GM12892 (cell line): ENCODE results near the gene ZC3H15.

ENCODE experiments used
- POLR2A ChIP-seq: IDR thresholded peaks from 2 replicates; pipeline ENCODE4 v1.6.1; 2011; ENCODE audit warnings: low read depth, low read length, control low read depth
- POLR2AphosphoS5 ChIP-seq: IDR thresholded peaks from 2 replicates; pipeline ENCODE4 v1.6.1; 2011; ENCODE audit warnings: low read depth, low read length, control low read depth
- TAF1 ChIP-seq: IDR thresholded peaks from 2 replicates; pipeline ENCODE4 v1.6.1; 2011; ENCODE audit warnings: low read depth, mild to moderate bottlenecking, control low read depth, low read length, borderline replicate concordance

DNA sequence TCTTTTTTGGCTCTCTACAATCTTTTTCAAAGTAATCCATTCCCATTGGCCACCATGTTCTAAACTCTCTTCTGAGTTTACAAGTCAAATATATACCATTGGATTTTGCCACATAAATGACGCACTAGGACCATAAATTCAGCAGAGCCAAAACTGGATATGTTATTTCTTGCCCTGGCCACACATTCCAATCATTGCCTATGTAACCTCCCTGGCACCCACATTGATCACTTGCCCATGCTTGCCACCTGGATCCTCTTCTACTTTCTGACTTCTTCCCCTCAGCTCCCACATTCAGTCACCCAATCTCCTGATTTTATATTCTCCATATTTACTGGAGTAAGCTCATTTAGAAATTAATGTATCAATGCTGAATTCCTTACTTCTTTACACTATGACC lies 5.1 kb upstream of the ZC3H15 start:
- no peak for TF ChIP-seq POLR2AphosphoS5
- no peak for TF ChIP-seq POLR2A
- TF ChIP-seq TAF1: no peak
